GM23338 (cell line): ENCODE measurements around the gene RPH3AL. TPM values are rescaled to one million over a fixed set of nuclear protein-coding genes. Genes with fewer than 3 reads are reported as not detected.

Experiments
- ATAC-seq: fragments of 200-7000 bp; cut with Tn5 transposase; 3 replicates; pipeline ENCODE4 v1.9.1; 2020
- DNase-seq: peaks from one replicate; pipeline ENCODE4 v3.0.0-alpha.2; 2015; ENCODE audit warnings: low spot score
- H2AFZ ChIP-seq: fragments of 200-600 bp; sonication (generic); 2 replicates; pipeline ENCODE4 v1.8.0; 2016; ENCODE audit warnings: antibody characterized with exemption, mild to moderate bottlenecking, moderate library complexity
- H3F3A ChIP-seq: fragments of 200-600 bp; sonication (generic); replicated peaks from 2 replicates; pipeline ENCODE4 v1.8.0; 2017; ENCODE audit warnings: antibody characterized with exemption, mixed run types, low read depth
- H3K27ac ChIP-seq: fragments of 200-600 bp; sonication (generic); 2 replicates; pipeline ENCODE4 v1.6.1; 2016; ENCODE audit warnings: low read depth
- H3K27me3 ChIP-seq: fragments of 200-600 bp; sonication (generic); 2 replicates; pipeline ENCODE4 v1.8.0; 2016; ENCODE audit warnings: mild to moderate bottlenecking, mixed run types, moderate library complexity; ENCODE audit not compliant: insufficient read depth
- H3K36me3 ChIP-seq: fragments of 200-600 bp; sonication (generic); 2 replicates; pipeline ENCODE4 v1.8.0; 2016; ENCODE audit warnings: mild to moderate bottlenecking; ENCODE audit not compliant: insufficient read depth
- H3K4me1 ChIP-seq: fragments of 200-600 bp; sonication (generic); 2 replicates; pipeline ENCODE4 v1.8.0; 2016; ENCODE audit warnings: mild to moderate bottlenecking, moderate library complexity; ENCODE audit not compliant: insufficient read depth
- H3K4me2 ChIP-seq: fragments of 200-600 bp; sonication (generic); 2 replicates; pipeline ENCODE4 v1.7.1; 2017; ENCODE audit warnings: mixed run types
- H3K4me3 ChIP-seq: fragments of 200-600 bp; sonication (generic); 2 replicates; pipeline ENCODE4 v1.6.1; 2016; ENCODE audit warnings: mixed run types
- H3K79me2 ChIP-seq: fragments of 200-600 bp; sonication (generic); replicated peaks from 2 replicates; pipeline ENCODE4 v1.8.0; 2017; ENCODE audit warnings: mild to moderate bottlenecking; ENCODE audit not compliant: insufficient read depth
- H3K9me2 ChIP-seq: fragments of 200-600 bp; sonication (generic); 2 replicates; pipeline ENCODE4 v1.8.0; 2017; ENCODE audit not compliant: insufficient read depth
- H4K20me1 ChIP-seq: fragments of 200-600 bp; sonication (generic); replicated peaks from 2 replicates; pipeline ENCODE4 v1.8.0; 2017; ENCODE audit warnings: mild to moderate bottlenecking; ENCODE audit not compliant: insufficient read depth
- H3K27ac Mint-ChIP-seq: 2 replicates; pipeline ENCODE4 v1.8.0; 2020; ENCODE audit warnings: inconsistent platforms, mild to moderate bottlenecking, moderate library complexity, mixed read lengths
- H3K27me3 Mint-ChIP-seq: 3 replicates; pipeline ENCODE4 v1.8.0; 2022; ENCODE audit warnings: low read depth, mild to moderate bottlenecking, moderate library complexity, mixed read lengths, inconsistent platforms; ENCODE audit not compliant: insufficient read depth, poor library complexity
- H3K36me3 Mint-ChIP-seq: 3 replicates; pipeline ENCODE4 v1.8.0; 2021; ENCODE audit warnings: low read depth, mild to moderate bottlenecking, inconsistent platforms, moderate library complexity, mixed read lengths
- H3K4me1 Mint-ChIP-seq: 3 replicates; pipeline ENCODE4 v1.8.0; 2020; ENCODE audit warnings: mild to moderate bottlenecking, inconsistent platforms, mixed read lengths
- H3K4me3 Mint-ChIP-seq: 3 replicates; pipeline ENCODE4 v1.8.0; 2021; ENCODE audit warnings: moderate library complexity, mild to moderate bottlenecking, inconsistent platforms, mixed read lengths
- H3K9me3 Mint-ChIP-seq: 3 replicates; pipeline ENCODE4 v1.8.0; 2020; ENCODE audit warnings: moderate library complexity, mild to moderate bottlenecking, inconsistent platforms, mixed read lengths
- CREB1 ChIP-seq: fragments of 250-450 bp; sonication (Bioruptor Pico); IDR thresholded peaks from 2 replicates; pipeline ENCODE4 v1.5.0; 2020; ENCODE audit warnings: low read depth, mild to moderate bottlenecking, moderate library complexity
- EZH2 ChIP-seq: fragments of 200-600 bp; sonication (generic); IDR thresholded peaks from one replicate; pipeline ENCODE4 v1.8.0; 2017; ENCODE audit warnings: antibody characterized with exemption, mild to moderate bottlenecking, low read depth; ENCODE audit not compliant: unreplicated experiment
- EZH2phosphoT487 ChIP-seq: fragments of 200-600 bp; sonication (generic); IDR thresholded peaks from one replicate; pipeline ENCODE4 v1.8.1; 2018; ENCODE audit warnings: antibody characterized with exemption; ENCODE audit not compliant: unreplicated experiment
- JUNB ChIP-seq: IDR thresholded peaks from one replicate; pipeline ENCODE4 v1.6.1; 2016; ENCODE audit warnings: antibody characterized with exemption; ENCODE audit not compliant: unreplicated experiment
- NANOG ChIP-seq: IDR thresholded peaks from 2 replicates; pipeline ENCODE4 v1.6.1; 2016; ENCODE audit warnings: antibody characterized with exemption, borderline replicate concordance
- POLR2AphosphoS5 ChIP-seq: IDR thresholded peaks from 2 replicates; pipeline ENCODE4 v1.6.1; 2016; ENCODE audit warnings: antibody characterized with exemption, low read depth
- STAT1 ChIP-seq: IDR thresholded peaks from one replicate; pipeline ENCODE4 v1.6.1; 2016; ENCODE audit warnings: antibody characterized with exemption; ENCODE audit not compliant: unreplicated experiment
- ZNF114 ChIP-seq: fragments of 250-450 bp; sonication (Bioruptor Pico); IDR thresholded peaks from 2 replicates; pipeline ENCODE4 v1.5.0; 2020; ENCODE audit warnings: mild to moderate bottlenecking, moderate library complexity
- ZNF331 ChIP-seq: fragments of 250-450 bp; sonication (Bioruptor Pico); IDR thresholded peaks from 2 replicates; pipeline ENCODE4 v1.5.0; 2020; ENCODE audit warnings: low read depth, mild to moderate bottlenecking, moderate library complexity
- ZNF462 ChIP-seq: fragments of 250-450 bp; sonication (Bioruptor Pico); IDR thresholded peaks from 2 replicates; pipeline ENCODE4 v1.5.0; 2020; ENCODE audit warnings: mild to moderate bottlenecking, moderate library complexity
- polyA plus RNA-seq: library from polyadenylated mRNA; unstranded; fragments of >200 nt; fragmentation: Nextera tagmentation; extraction: Ambion mirVana; gene quantifications from 2 replicates; pipeline ENCODE4 v1.2.1, GENCODE V29; 2016
- total RNA-seq: library from RNA; depleted of rRNA; stranded (reverse); fragments of >200 nt; shearing (Covaris generic); gene quantifications from 2 replicates; pipeline ENCODE4 v1.2.3, GENCODE V29; 2014
- TF ChIP-seq, protein P1 (sequence below): IDR thresholded peaks from 2 replicates; pipeline ENCODE4 v1.6.1; 2016; ENCODE audit warnings: antibody characterized with exemption
- TF ChIP-seq, protein P2 (sequence below), 2 experiments: fragments of 200-600 bp in 1 of 2; sonication (generic) in 1 of 2; conservative IDR thresholded peaks; 2 replicates each; pipeline versions ENCODE4 v1.5.1 to v1.6.1; 2016 to 2017; ENCODE audit warnings: antibody characterized with exemption in 2 of 2, low read depth in 2 of 2, mild to moderate bottlenecking in 2 of 2, moderate library complexity in 1 of 2
- TF ChIP-seq, protein P3 (sequence below): IDR thresholded peaks from one replicate; pipeline ENCODE4 v1.6.1; 2018; ENCODE audit warnings: antibody characterized with exemption; ENCODE audit not compliant: unreplicated experiment

Gene RPH3AL
- total and polyA plus RNA-seq, 2 experiments from 2014 or later = 2.7 to 6.3 TPM

DNA sequence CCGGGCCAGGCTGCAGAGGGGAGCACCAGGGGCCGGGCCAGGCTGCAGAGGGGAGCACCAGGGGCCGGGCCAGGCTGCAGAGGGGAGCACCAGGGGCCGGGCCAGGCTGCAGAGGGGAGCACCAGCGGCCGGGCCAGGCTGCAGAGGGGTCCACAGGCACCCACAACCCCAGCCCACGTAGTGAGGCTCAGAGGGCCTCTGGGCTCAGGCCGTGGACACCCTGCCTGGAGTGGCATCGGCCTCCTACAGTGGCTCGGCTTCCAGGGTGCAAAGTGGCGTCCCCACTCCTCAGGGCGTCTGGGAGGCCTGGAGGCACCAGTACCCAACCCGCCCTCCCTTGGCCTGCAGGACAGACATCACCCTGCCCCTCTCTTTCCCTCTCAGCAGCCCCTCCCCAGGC, 180.7 kb downstream of the RPH3AL start:
- H3K9me2 ChIP-seq = no peaks in the 10 kb centered on the region
- H4K20me1 ChIP-seq = no peaks in the 10 kb centered on the region
- ATAC-seq (no peak), DNase-seq (no peak)
- Mint-ChIP-seq H3K27ac (no peak overlapping the region), H3K4me3 (no peak overlapping the region), H3K9me3 (no peaks in the 10 kb centered on the region), H3K36me3 (no peaks in the 10 kb centered on the region), H3K4me1 (no peaks in the 10 kb centered on the region), H3K27me3 (peaks cover 3% of the 10 kb centered on the region)
- H3K27me3 ChIP-seq = no peaks in the 10 kb centered on the region
- H2AFZ ChIP-seq = no peak overlapping the region
- no peak overlapping the region for H3K4me2 ChIP-seq
- H3K4me3 ChIP-seq = no peak overlapping the region
- H3K79me2 ChIP-seq = no peaks in the 10 kb centered on the region
- no peaks in the 10 kb centered on the region for H3K36me3 ChIP-seq
- H3K27ac ChIP-seq = no peak overlapping the region
- H3F3A ChIP-seq = no peaks in the 10 kb centered on the region
- no peak for TF ChIP-seq POLR2AphosphoS5
- TF ChIP-seq, protein P1, sequence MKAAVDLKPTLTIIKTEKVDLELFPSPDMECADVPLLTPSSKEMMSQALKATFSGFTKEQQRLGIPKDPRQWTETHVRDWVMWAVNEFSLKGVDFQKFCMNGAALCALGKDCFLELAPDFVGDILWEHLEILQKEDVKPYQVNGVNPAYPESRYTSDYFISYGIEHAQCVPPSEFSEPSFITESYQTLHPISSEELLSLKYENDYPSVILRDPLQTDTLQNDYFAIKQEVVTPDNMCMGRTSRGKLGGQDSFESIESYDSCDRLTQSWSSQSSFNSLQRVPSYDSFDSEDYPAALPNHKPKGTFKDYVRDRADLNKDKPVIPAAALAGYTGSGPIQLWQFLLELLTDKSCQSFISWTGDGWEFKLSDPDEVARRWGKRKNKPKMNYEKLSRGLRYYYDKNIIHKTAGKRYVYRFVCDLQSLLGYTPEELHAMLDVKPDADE = no peak
- TF ChIP-seq ZNF114 (CRISPR knock-in tag) = no peak
- TF ChIP-seq ZNF331 (CRISPR knock-in tag) = no peak
- no peak for TF ChIP-seq JUNB
- no peak for TF ChIP-seq CREB1
- TF ChIP-seq NANOG = no peak
- TF ChIP-seq EZH2 = no peak
- TF ChIP-seq, protein P2, sequence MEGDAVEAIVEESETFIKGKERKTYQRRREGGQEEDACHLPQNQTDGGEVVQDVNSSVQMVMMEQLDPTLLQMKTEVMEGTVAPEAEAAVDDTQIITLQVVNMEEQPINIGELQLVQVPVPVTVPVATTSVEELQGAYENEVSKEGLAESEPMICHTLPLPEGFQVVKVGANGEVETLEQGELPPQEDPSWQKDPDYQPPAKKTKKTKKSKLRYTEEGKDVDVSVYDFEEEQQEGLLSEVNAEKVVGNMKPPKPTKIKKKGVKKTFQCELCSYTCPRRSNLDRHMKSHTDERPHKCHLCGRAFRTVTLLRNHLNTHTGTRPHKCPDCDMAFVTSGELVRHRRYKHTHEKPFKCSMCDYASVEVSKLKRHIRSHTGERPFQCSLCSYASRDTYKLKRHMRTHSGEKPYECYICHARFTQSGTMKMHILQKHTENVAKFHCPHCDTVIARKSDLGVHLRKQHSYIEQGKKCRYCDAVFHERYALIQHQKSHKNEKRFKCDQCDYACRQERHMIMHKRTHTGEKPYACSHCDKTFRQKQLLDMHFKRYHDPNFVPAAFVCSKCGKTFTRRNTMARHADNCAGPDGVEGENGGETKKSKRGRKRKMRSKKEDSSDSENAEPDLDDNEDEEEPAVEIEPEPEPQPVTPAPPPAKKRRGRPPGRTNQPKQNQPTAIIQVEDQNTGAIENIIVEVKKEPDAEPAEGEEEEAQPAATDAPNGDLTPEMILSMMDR (conservative IDR thresholded peaks at IDR 0.05; ENCODE audit: low read depth in 2 of 2) = no peak
- TF ChIP-seq EZH2phosphoT487 = no peak
- no peak for TF ChIP-seq STAT1
- TF ChIP-seq ZNF462 (CRISPR knock-in tag) = no peak
- TF ChIP-seq, protein P3, sequence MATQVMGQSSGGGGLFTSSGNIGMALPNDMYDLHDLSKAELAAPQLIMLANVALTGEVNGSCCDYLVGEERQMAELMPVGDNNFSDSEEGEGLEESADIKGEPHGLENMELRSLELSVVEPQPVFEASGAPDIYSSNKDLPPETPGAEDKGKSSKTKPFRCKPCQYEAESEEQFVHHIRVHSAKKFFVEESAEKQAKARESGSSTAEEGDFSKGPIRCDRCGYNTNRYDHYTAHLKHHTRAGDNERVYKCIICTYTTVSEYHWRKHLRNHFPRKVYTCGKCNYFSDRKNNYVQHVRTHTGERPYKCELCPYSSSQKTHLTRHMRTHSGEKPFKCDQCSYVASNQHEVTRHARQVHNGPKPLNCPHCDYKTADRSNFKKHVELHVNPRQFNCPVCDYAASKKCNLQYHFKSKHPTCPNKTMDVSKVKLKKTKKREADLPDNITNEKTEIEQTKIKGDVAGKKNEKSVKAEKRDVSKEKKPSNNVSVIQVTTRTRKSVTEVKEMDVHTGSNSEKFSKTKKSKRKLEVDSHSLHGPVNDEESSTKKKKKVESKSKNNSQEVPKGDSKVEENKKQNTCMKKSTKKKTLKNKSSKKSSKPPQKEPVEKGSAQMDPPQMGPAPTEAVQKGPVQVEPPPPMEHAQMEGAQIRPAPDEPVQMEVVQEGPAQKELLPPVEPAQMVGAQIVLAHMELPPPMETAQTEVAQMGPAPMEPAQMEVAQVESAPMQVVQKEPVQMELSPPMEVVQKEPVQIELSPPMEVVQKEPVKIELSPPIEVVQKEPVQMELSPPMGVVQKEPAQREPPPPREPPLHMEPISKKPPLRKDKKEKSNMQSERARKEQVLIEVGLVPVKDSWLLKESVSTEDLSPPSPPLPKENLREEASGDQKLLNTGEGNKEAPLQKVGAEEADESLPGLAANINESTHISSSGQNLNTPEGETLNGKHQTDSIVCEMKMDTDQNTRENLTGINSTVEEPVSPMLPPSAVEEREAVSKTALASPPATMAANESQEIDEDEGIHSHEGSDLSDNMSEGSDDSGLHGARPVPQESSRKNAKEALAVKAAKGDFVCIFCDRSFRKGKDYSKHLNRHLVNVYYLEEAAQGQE = no peak
- no peaks in the 10 kb centered on the region for H3K4me1 ChIP-seq
